Activated B cell treated with CpG ODN at 0.5 μM for 24 hours (primary cell): Measurements from ENCODE around the gene CHCHD3. TPM values are rescaled to one million over a fixed set of nuclear protein-coding genes. Genes with fewer than 3 reads are reported as not detected.

Experiments
- ATAC-seq: fragments of 200-7000 bp; cut with Tn5 transposase; one replicate; pipeline ENCODE4 v1.10.0; 2021; ENCODE audit warnings: low read depth, mild to moderate bottlenecking, moderate library complexity
- CTCF ChIA-PET: fragments of 350-600 bp; sonication (Branson Sonifier 250); formaldehyde crosslinking; loops from one replicate; lab custom pipeline; 2021; ENCODE audit warnings: antibody characterized with exemption; lab: Charles Lee
- POLR2A ChIA-PET: fragments of 350-600 bp; sonication (Branson Sonifier 250); formaldehyde crosslinking; loops from one replicate; lab custom pipeline; 2021; ENCODE audit warnings: antibody characterized with exemption; lab: Charles Lee
- DNase-seq: peaks from one replicate; pipeline ENCODE4 v3.0.0; 2022
- H3K27ac Mint-ChIP-seq: one replicate; pipeline ENCODE4 v1.8.0; 2020; ENCODE audit warnings: mixed read lengths
- H3K27me3 Mint-ChIP-seq: one replicate; pipeline ENCODE4 v1.8.0; 2021; ENCODE audit warnings: mixed read lengths
- H3K36me3 Mint-ChIP-seq: one replicate; pipeline ENCODE4 v1.8.0; 2021; ENCODE audit warnings: low read depth, mixed read lengths
- H3K4me1 Mint-ChIP-seq: one replicate; pipeline ENCODE4 v1.8.0; 2021; ENCODE audit warnings: mixed read lengths
- H3K4me3 Mint-ChIP-seq: one replicate; pipeline ENCODE4 v1.8.0; 2020; ENCODE audit warnings: mild to moderate bottlenecking, mixed read lengths
- H3K9me3 Mint-ChIP-seq: one replicate; pipeline ENCODE4 v1.8.0; 2020; ENCODE audit warnings: mixed read lengths
- intact Hi-C: fragments of 100-400 bp; cut with micrococcal nuclease; formaldehyde crosslinking; loops from one replicate; pipeline ENCODE4 v1.15.1; 2024
- total RNA-seq: library from RNA; stranded (reverse); gene quantifications from 2 replicates; pipeline ENCODE4 v1.2.3, GENCODE V29; 2022
- TF ChIP-seq, protein P1 (sequence below): fragments of 200-600 bp; IDR thresholded peaks from one replicate; pipeline ENCODE4 v1.8.0; 2022; ENCODE audit warnings: antibody characterized with exemption, mild to moderate bottlenecking

CHCHD3 gene
- total RNA-seq, 1 donor from 2014 or later, result 53.6 TPM

GRCh38 chr7:133108023-133108422 is 26.1 kb upstream of the CHCHD3 start:
- no peak overlapping the region for H3K27ac Mint-ChIP-seq
- DNase-seq (no peak), ATAC-seq (no peak)
- H3K27me3 Mint-ChIP-seq, result peaks cover 37% of the 10 kb centered on the region
- ChIA-PET POLR2A (no interaction called here), CTCF (no interaction called here)
- H3K4me3 Mint-ChIP-seq, result no peak overlapping the region
- TF ChIP-seq, protein P1, sequence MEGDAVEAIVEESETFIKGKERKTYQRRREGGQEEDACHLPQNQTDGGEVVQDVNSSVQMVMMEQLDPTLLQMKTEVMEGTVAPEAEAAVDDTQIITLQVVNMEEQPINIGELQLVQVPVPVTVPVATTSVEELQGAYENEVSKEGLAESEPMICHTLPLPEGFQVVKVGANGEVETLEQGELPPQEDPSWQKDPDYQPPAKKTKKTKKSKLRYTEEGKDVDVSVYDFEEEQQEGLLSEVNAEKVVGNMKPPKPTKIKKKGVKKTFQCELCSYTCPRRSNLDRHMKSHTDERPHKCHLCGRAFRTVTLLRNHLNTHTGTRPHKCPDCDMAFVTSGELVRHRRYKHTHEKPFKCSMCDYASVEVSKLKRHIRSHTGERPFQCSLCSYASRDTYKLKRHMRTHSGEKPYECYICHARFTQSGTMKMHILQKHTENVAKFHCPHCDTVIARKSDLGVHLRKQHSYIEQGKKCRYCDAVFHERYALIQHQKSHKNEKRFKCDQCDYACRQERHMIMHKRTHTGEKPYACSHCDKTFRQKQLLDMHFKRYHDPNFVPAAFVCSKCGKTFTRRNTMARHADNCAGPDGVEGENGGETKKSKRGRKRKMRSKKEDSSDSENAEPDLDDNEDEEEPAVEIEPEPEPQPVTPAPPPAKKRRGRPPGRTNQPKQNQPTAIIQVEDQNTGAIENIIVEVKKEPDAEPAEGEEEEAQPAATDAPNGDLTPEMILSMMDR, result no peak
- intact Hi-C loops, result no loop called here
- no peaks in the 10 kb centered on the region for H3K36me3 Mint-ChIP-seq
- H3K9me3 Mint-ChIP-seq, result peaks cover 10% of the 10 kb centered on the region
- no peaks in the 10 kb centered on the region for H3K4me1 Mint-ChIP-seq

- ChIA-PET CTCF (no interaction called here), POLR2A (no interaction called here)
- H3K27ac Mint-ChIP-seq, result no peak overlapping the region
- TF ChIP-seq, protein P1, result no peak
- no peak for DNase-seq
- H3K27me3 Mint-ChIP-seq, result peaks cover 21% of the 10 kb centered on the region
- no peaks in the 10 kb centered on the region for H3K36me3 Mint-ChIP-seq
- intact Hi-C loops, result no loop called here
- no peaks in the 10 kb centered on the region for H3K9me3 Mint-ChIP-seq
- H3K4me1 Mint-ChIP-seq, result no peaks in the 10 kb centered on the region
- no peak overlapping the region for H3K4me3 Mint-ChIP-seq
- no peak for ATAC-seq
These were observed 20.6 kb upstream of the CHCHD3 start for GRCh38 chr7:133102276-133103060.

DNA sequence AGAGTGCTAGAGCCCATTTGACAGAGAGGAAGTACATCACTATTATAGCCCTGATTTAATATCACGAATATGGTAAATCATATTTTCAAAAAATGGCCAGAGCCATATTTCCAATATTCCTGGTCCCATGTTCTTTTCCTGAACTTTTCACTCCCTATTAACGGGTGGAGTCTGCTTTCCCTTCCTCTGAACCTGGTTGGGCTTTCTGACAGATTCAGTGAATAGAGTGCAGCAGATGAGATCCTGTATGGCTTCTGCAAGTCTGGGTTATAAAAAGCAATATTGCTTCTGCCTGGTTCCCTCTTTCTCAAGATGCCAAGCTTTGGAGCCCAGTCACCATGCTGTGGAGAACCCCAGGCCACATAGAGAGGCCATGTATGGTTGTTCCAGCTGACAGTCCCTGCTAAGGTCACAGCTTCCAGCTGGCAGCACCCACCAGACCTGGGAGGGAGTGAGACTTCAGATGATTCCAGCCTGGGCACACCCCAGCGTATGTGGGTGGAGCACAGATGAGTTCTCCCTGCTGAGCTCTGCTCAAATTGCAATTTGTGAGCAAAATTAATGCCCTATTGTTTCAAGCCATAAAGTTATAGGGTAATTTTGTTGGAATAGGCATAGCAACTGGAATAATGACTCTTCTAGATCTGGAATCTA is 17.9 kb upstream of the CHCHD3 start:
- Mint-ChIP-seq H3K9me3 (no peaks in the 10 kb centered on the region), H3K27me3 (peaks cover 15% of the 10 kb centered on the region), H3K4me3 (no peak overlapping the region), H3K36me3 (no peaks in the 10 kb centered on the region), H3K27ac (no peak overlapping the region), H3K4me1 (no peaks in the 10 kb centered on the region)
- DNase-seq (no peak), ATAC-seq (no peak)
- intact Hi-C loops, result no loop called here
- POLR2A ChIA-PET, result no interaction called here
- CTCF ChIA-PET, result no interaction called here
- TF ChIP-seq, protein P1, result no peak

DNA sequence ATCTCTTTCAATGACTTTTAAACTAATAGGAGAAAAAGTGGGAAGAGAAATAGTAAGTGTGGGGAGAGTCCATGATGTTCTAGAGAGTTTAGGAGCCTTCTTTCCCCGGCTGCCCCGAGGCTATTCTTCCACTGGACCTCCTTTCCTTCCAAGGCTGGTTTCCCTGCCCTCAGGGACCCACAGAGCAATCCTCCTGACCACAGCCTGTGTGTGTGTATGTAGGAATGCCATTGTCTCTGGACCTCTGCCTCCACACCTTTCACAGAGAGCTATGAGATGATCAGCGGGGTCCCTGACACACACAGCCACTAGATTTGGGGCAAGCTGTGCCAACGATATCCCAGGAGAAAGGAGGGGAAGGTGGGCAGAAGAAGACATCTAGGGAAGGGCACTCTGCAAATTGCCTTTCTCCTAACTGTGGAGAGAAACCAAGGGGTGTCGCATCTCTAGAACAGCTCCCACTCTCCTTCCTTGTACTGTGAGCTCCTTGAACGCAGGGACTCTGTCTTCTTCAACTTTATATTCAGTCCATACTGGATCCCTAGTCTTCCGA is 13.3 kb upstream of the CHCHD3 start:
- CTCF ChIA-PET, result no interaction called here
- ATAC-seq (no peak), DNase-seq (no peak)
- Mint-ChIP-seq H3K36me3 (no peaks in the 10 kb centered on the region), H3K27me3 (peaks cover 10% of the 10 kb centered on the region), H3K27ac (no peak overlapping the region), H3K9me3 (no peaks in the 10 kb centered on the region), H3K4me3 (no peak overlapping the region), H3K4me1 (no peaks in the 10 kb centered on the region)
- TF ChIP-seq, protein P1, result no peak
- POLR2A ChIA-PET, result no interaction called here
- intact Hi-C loops, result no loop called here

DNA sequence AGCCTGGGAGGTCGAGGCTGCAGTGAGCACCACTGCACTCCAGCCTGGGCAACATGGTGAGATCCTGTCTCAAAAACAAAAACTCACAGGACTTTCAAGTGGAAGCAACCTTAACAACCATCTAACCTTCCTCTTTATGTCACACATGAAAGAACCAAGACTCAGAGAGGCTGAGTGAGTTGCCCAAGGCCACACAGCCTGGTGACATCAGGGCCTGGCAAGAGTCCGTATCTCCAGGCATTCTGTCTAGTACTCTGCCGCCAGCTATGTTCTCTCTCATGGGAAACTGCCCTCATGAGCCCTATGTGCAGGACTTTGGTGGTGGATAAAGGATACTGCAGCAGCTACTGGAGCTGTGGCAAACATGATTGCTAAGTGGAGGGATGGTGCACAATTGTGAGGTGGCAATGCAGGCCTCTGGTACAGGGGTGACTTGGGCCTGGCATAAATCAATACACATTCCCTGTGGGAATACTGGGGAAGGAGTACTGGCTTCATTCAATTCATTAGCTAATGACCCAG is 10.1 kb upstream of the CHCHD3 start:
- Mint-ChIP-seq H3K27me3 (peaks cover 6% of the 10 kb centered on the region), H3K27ac (no peak overlapping the region), H3K9me3 (no peaks in the 10 kb centered on the region), H3K4me3 (no peak overlapping the region), H3K4me1 (no peaks in the 10 kb centered on the region), H3K36me3 (no peaks in the 10 kb centered on the region)
- CTCF ChIA-PET, result no interaction called here
- ATAC-seq, result no peak
- intact Hi-C loops, result no loop called here
- POLR2A ChIA-PET, result no interaction called here
- no peak for DNase-seq
- TF ChIP-seq, protein P1, result no peak
